ENCODE measurements around the gene JUN. TPM values are rescaled to one million over a fixed set of nuclear protein-coding genes. Genes with fewer than 3 reads are reported as not detected.

Gene JUN
- total and polyA plus RNA-seq, 2 of the 4 experiments (the other 2 are of a cell fraction), result 46.6 to 89.1 TPM

GRCh38 chr1:58782178-58783089 lies 1.4 kb downstream of the JUN start:
- in situ Hi-C loops (cut with MboI; ENCODE audit: low sequenced_read_pairs), result loop anchor here (10.0 to 25.0 kb wide), 2 partner anchors 505 to 922 kb away; partner anchors contain the start of gene FGGY
- peak overlapping the region; percentile 55; the same call in 1 of the 2 replicates for H4K91ac ChIP-seq (ENCODE audit: insufficient read depth, low read depth, low read length)
- POLR2A ChIA-PET (ENCODE audit: unreplicated experiment), result interaction anchor here (1.1 kb wide), 1 partner anchor 248 kb away, joined by 3 read pairs; no protein-coding TSS in a partner anchor
- DNase-seq (peak; percentile 22), ATAC-seq (ENCODE audit: low read depth) (no peak)
- H2AK5ac ChIP-seq (ENCODE audit: low read depth, low read length), result peak overlapping the region; percentile 71
- H3K4me2 ChIP-seq (ENCODE audit: low read depth, low read length), result peak overlapping the region; percentile 96
- H3K56ac ChIP-seq (ENCODE audit: extremely low read depth, insufficient read depth, low read length), result peak overlapping the region; percentile 77
- H3K27ac ChIP-seq (ENCODE audit: insufficient read depth, low read length), result peak overlapping the region; percentile 79
- H4K5ac ChIP-seq (ENCODE audit: low read depth, low read length), result no peak overlapping the region; the same call in 1 of the 2 replicates
- peak overlapping the region; percentile 42 to 52; a peak in 3 of 4 replicates for H4K8ac ChIP-seq (ENCODE audit: low read depth in 2 of 2, low read length in 2 of 2)
- CTCF ChIA-PET, result interaction anchor here (1.0 to 1.1 kb wide), 2 partner anchors 262 to 977 kb away, joined by 3 to 4 read pairs; no protein-coding TSS in a partner anchor
- peak overlapping the region; percentile 80 for H3K23ac ChIP-seq (ENCODE audit: low read depth, low read length)
- peaks cover 3% of the 10 kb centered on the region; the same call in 1 of the 2 replicates for H3K9me1 ChIP-seq (ENCODE audit: insufficient read depth, low read length)
- H3K4me1 ChIP-seq (ENCODE audit: control insufficient read depth, insufficient read depth, low read length), result peaks cover 8% of the 10 kb centered on the region
- H2BK5ac ChIP-seq (ENCODE audit: low read depth, low read length, poor library complexity, severe bottlenecking), result peak overlapping the region; percentile 53
- H3K14ac ChIP-seq (replicated peaks; ENCODE audit: low read depth, low read length), result peak overlapping the region; percentile 96
- H3K36me3 ChIP-seq (ENCODE audit: control insufficient read depth, insufficient read depth, low read length), result peaks cover 17% of the 10 kb centered on the region
- TF ChIP-seq RFX5 (IDR thresholded peaks at IDR 0.05; ENCODE audit: low read depth, low read length), result no peak
- TF ChIP-seq CHD1 (IDR thresholded peaks at IDR 0.05; ENCODE audit: low read depth, low read length), result peak; percentile 97
- TF ChIP-seq POLR2A (IDR thresholded peaks at IDR 0.05; ENCODE audit: low read depth, low read length), result peak; percentile 18; the same call in 1 of the 2 replicates
- peak; percentile 36; the same call in 1 of the 2 replicates for TF ChIP-seq MAZ (IDR thresholded peaks at IDR 0.05; ENCODE audit: borderline replicate concordance, low read depth, low read length)
- no peak for TF ChIP-seq RCOR1 (IDR thresholded peaks at IDR 0.05; ENCODE audit: insufficient replicate concordance, low read length)
- TF ChIP-seq NFE2L2 (IDR thresholded peaks at IDR 0.05; ENCODE audit: low read depth, low read length), result 0 out of 2 replicates have a peak, but pooled peaks have one; percentile 2
- TF ChIP-seq MXI1 (IDR thresholded peaks at IDR 0.05; ENCODE audit: borderline replicate concordance, low read depth, low read length), result 0 out of 2 replicates have a peak, but pooled peaks have one; percentile 31
- no TSS peak for BruUV-seq (replicated peaks)
- H2AFZ ChIP-seq (replicated peaks; ENCODE audit: low read length, poor library complexity), result peak overlapping the region; percentile 39
- peaks cover 0 to 8% of the 10 kb centered on the region in 2 experiments; a peak in 2 of 4 replicates for H3K79me1 ChIP-seq (ENCODE audit: low read depth in 1 of 2, low read length in 2 of 2)
- peak overlapping the region; percentile 91 for H2AK9ac ChIP-seq (replicated peaks; ENCODE audit: low read depth, low read length, poor library complexity)
- peak overlapping the region; percentile 80 for H3K18ac ChIP-seq (ENCODE audit: low read depth, low read length)
- H3K4ac ChIP-seq (ENCODE audit: low read depth, low read length), result peak overlapping the region; percentile 75
- H2BK20ac ChIP-seq (ENCODE audit: low read depth, low read length), result no peak overlapping the region
- 0 out of 3 replicates have a peak overlapping the region, but pooled peaks have one; percentile 19 for H2BK15ac ChIP-seq (ENCODE audit: low read depth, low read length)
- peak overlapping the region; percentile 98 for H3K4me3 ChIP-seq (ENCODE audit: insufficient read depth, low read depth, low read length)
- intact Hi-C loops (cut with micrococcal nuclease), result loop anchor here (1.0 to 10.0 kb wide), 7 partner anchors 265 to 1165 kb away; no protein-coding TSS in a partner anchor
- peak overlapping the region; percentile 20; the same call in 1 of the 2 replicates for H2BK120ac ChIP-seq (ENCODE audit: low read depth, low read length)
- H3K9me3 ChIP-seq (ENCODE audit: control insufficient read depth, insufficient read depth, low read length), result no peaks in the 10 kb centered on the region
- H4K20me1 ChIP-seq (ENCODE audit: insufficient read depth, low read length), result peaks cover 41% of the 10 kb centered on the region
- dilution Hi-C loops (cut with HindIII; ENCODE audit: low sequenced_read_pairs, unreplicated experiment), result no loop called here
- H3K27me3 ChIP-seq (ENCODE audit: control insufficient read depth, insufficient read depth, low read length), result no peaks in the 10 kb centered on the region
- H3K9ac ChIP-seq (ENCODE audit: low read depth, low read length), result peak overlapping the region; percentile 98
- WGBS, 2 experiments (ENCODE audit: extremely low coverage in 2 of 2, insufficient read length in 1 of 2), result 0% methylated on average over 54 of the region's 82 CpGs; no CpG with 5 or more reads in 1 of the 2 experiments

Data from IMR-90 (cell line).